Measurements from ENCODE around the gene RNF181.
A peak's percentile ranks its signal among the peaks of the same experiment; 100 is the strongest.
"Not testable (repeated sequence)": the region's sequence is repeated elsewhere in the genome, so short reads cannot be mapped to it uniquely, and the experiment has no call there.

RNF181 gene

GRCh38 chr2:85577386-85578242 lies 17.9 kb upstream of the RNF181 start, which contains the start of gene VAMP8:
TSS of gene VAMP8 (plus strand) at chr2:85577586. CDS start at chr2:85577647, 61 bp downstream.
- DNase-seq, result no peak

GRCh38 chr2:85578243-85579180 lies 17.0 kb upstream of the RNF181 start:
- peak; percentile 31 for DNase-seq

GRCh38 chr2:85579266-85579935 lies 16.1 kb upstream of the RNF181 start:
- DNase-seq, result peak; percentile 87

- no peak for DNase-seq
Observed at GRCh38 chr2:85580206-85580605, 15.3 kb upstream of the RNF181 start.

GRCh38 chr2:85582492-85582891 lies 13.1 kb upstream of the RNF181 start:
- no peak for DNase-seq

- DNase-seq, result no peak
Observed at GRCh38 chr2:85583667-85584353, 11.7 kb upstream of the RNF181 start.

- no peak for DNase-seq
Observed at GRCh38 chr2:85584354-85584856, 11.1 kb upstream of the RNF181 start, which contains the start of gene VAMP5. TSS of gene VAMP5 (plus strand) at chr2:85584431. CDS start at chr2:85584491, 60 bp downstream.

- no peak for DNase-seq
Observed at GRCh38 chr2:85584857-85585780, 10.4 kb upstream of the RNF181 start.

- DNase-seq, result no peak
Observed at GRCh38 chr2:85585781-85586105, 9.8 kb upstream of the RNF181 start.

- no peak for DNase-seq
Observed at GRCh38 chr2:85588236-85588635, 7.3 kb upstream of the RNF181 start.

- no peak for DNase-seq
Observed at GRCh38 chr2:85588645-85589044, 6.9 kb upstream of the RNF181 start.

GRCh38 chr2:85589181-85589580 lies 6.4 kb upstream of the RNF181 start:
- no peak for DNase-seq

GRCh38 chr2:85589982-85590791 lies 5.4 kb upstream of the RNF181 start:
- no peak for DNase-seq

- no peak for DNase-seq
Observed at GRCh38 chr2:85590950-85591349, 4.6 kb upstream of the RNF181 start.

- DNase-seq, result no peak
Observed at GRCh38 chr2:85591563-85591962, 4.0 kb upstream of the RNF181 start.

- DNase-seq, result not testable (repeated sequence)
Observed at GRCh38 chr2:85592299-85592698, 3.2 kb upstream of the RNF181 start.

- no peak for DNase-seq
Observed at GRCh38 chr2:85593023-85593422, 2.5 kb upstream of the RNF181 start.

- DNase-seq, result no peak
Observed at GRCh38 chr2:85594715-85595300, 737 bp upstream of the RNF181 start.

GRCh38 chr2:85596026-85596333 lies 435 bp downstream of the RNF181 start:
- no peak for DNase-seq

All from SIG-M5 (cell line).